Stimulated activated CD4-positive, alpha-beta T cell treated with anti-CD3 and anti-CD28 coated beads, Interleukin-1b, Interleukin-23, amount 100 ng/mL, for 4 hours (primary cell): Measurements from ENCODE around the gene SFRP5.

Experiments used
- DNase-seq, 2 donors: peaks; one replicate each; pipeline ENCODE4 v3.0.0-alpha.2; 2020; ENCODE audit warnings: low read depth in 2 of 2

SFRP5 gene

GRCh38 chr10:97765201-97765600, 6.6 kb downstream of the SFRP5 start:
- DNase-seq = no peak

- DNase-seq = no peak
Measured at GRCh38 chr10:97764519-97764931, 7.3 kb downstream of the SFRP5 start.

GRCh38 chr10:97763947-97764346, 7.9 kb downstream of the SFRP5 start:
- no peak for DNase-seq

- DNase-seq = no peak
Measured at GRCh38 chr10:97763411-97763810, 8.4 kb downstream of the SFRP5 start.

- DNase-seq = no peak
Measured at GRCh38 chr10:97762816-97763215, 9.0 kb downstream of the SFRP5 start.

GRCh38 chr10:97762056-97762455, 9.7 kb downstream of the SFRP5 start:
- no peak for DNase-seq

- DNase-seq = no peak
Measured at GRCh38 chr10:97761331-97761865, 10.4 kb downstream of the SFRP5 start.

- DNase-seq = no peak
Measured at GRCh38 chr10:97760461-97761257, 11.1 kb downstream of the SFRP5 start.

GRCh38 chr10:97759946-97760345, 11.9 kb downstream of the SFRP5 start:
- DNase-seq = no peak

- peak; percentile 23 to 41 for DNase-seq
Measured at GRCh38 chr10:97759158-97759887, 12.5 kb downstream of the SFRP5 start.

GRCh38 chr10:97757471-97757870, 14.3 kb downstream of the SFRP5 start:
- DNase-seq = no peak

- DNase-seq = no peak
Measured at GRCh38 chr10:97755718-97756117, 16.1 kb downstream of the SFRP5 start.

- no peak for DNase-seq
Measured at GRCh38 chr10:97754726-97755125, 17.1 kb downstream of the SFRP5 start.

GRCh38 chr10:97752956-97753355, 18.8 kb downstream of the SFRP5 start:
- no peak for DNase-seq

GRCh38 chr10:97748116-97748515, 23.7 kb downstream of the SFRP5 start:
- no peak for DNase-seq

- no peak for DNase-seq
Measured at GRCh38 chr10:97747573-97747972, 24.2 kb downstream of the SFRP5 start.

GRCh38 chr10:97744405-97745035, 27.3 kb downstream of the SFRP5 start:
- no peak for DNase-seq

- DNase-seq = no peak
Measured at GRCh38 chr10:97743169-97743943, 28.4 kb downstream of the SFRP5 start.

- DNase-seq = no peak
Measured at GRCh38 chr10:97740613-97741012, 31.2 kb downstream of the SFRP5 start.

- no peak for DNase-seq
Measured at GRCh38 chr10:97738616-97739015, 33.2 kb downstream of the SFRP5 start.

- DNase-seq = no peak
Measured at GRCh38 chr10:97737770-97738265, 34.0 kb downstream of the SFRP5 start.
